Activated T-helper 17 cell treated with anti-CD3 and anti-CD28 coated beads, Interleukin-2, amount 50 U/mL, for 72 hours (primary cell): ENCODE measurements around the gene KLK2. TPM values are rescaled to one million over a fixed set of nuclear protein-coding genes. Genes with fewer than 3 reads are reported as not detected.

Source experiments
- ATAC-seq: fragments of 150-1000 bp; cut with Tn5 transposase; replicated peaks from 2 replicates; pipeline ENCODE4 v1.10.0; 2021; ENCODE audit warnings: mild to moderate bottlenecking, moderate library complexity
- H3K27ac Mint-ChIP-seq: one replicate; pipeline ENCODE4 v1.8.0; 2022; ENCODE audit warnings: mixed read lengths
- H3K27me3 Mint-ChIP-seq: one replicate; pipeline ENCODE4 v1.8.0; 2022; ENCODE audit warnings: mixed read lengths
- H3K36me3 Mint-ChIP-seq: one replicate; pipeline ENCODE4 v1.8.0; 2022; ENCODE audit warnings: low read depth, mild to moderate bottlenecking, mixed read lengths
- H3K4me1 Mint-ChIP-seq: one replicate; pipeline ENCODE4 v1.8.0; 2022; ENCODE audit warnings: mixed read lengths
- H3K4me3 Mint-ChIP-seq: one replicate; pipeline ENCODE4 v1.8.0; 2022; ENCODE audit warnings: mild to moderate bottlenecking, mixed read lengths
- H3K9me3 Mint-ChIP-seq: one replicate; pipeline ENCODE4 v1.8.0; 2022; ENCODE audit warnings: mixed read lengths
- total RNA-seq, 2 donors: library from RNA; stranded (reverse); gene quantifications; one replicate each; pipeline ENCODE4 v1.2.3, GENCODE V29; 2022

KLK2 gene
- total RNA-seq, 2 donors from 2014 or later, result 0.24 TPM; not detected in 1

- H3K27me3 Mint-ChIP-seq, result peaks cover 44% of the 10 kb centered on the region
- H3K4me1 Mint-ChIP-seq, result no peaks in the 10 kb centered on the region
- no peak for ATAC-seq
- H3K4me3 Mint-ChIP-seq, result no peak overlapping the region
- H3K9me3 Mint-ChIP-seq, result no peaks in the 10 kb centered on the region
- no peak overlapping the region for H3K27ac Mint-ChIP-seq
- no peaks in the 10 kb centered on the region for H3K36me3 Mint-ChIP-seq
These were observed 11.5 kb upstream of the KLK2 start for GRCh38 chr19:50861496-50862286.

GRCh38 chr19:50869479-50869878 is 3.8 kb upstream of the KLK2 start:
- H3K4me3 Mint-ChIP-seq, result no peak overlapping the region
- ATAC-seq, result no peak
- H3K4me1 Mint-ChIP-seq, result no peaks in the 10 kb centered on the region
- H3K27me3 Mint-ChIP-seq, result peaks cover 31% of the 10 kb centered on the region
- H3K36me3 Mint-ChIP-seq, result no peaks in the 10 kb centered on the region
- H3K27ac Mint-ChIP-seq, result no peak overlapping the region
- no peaks in the 10 kb centered on the region for H3K9me3 Mint-ChIP-seq

GRCh38 chr19:50870417-50871089 is 2.7 kb upstream of the KLK2 start:
- H3K4me3 Mint-ChIP-seq, result no peak overlapping the region
- H3K4me1 Mint-ChIP-seq, result no peaks in the 10 kb centered on the region
- no peaks in the 10 kb centered on the region for H3K9me3 Mint-ChIP-seq
- ATAC-seq, result peak; percentile 63
- H3K27me3 Mint-ChIP-seq, result peaks cover 28% of the 10 kb centered on the region
- no peaks in the 10 kb centered on the region for H3K36me3 Mint-ChIP-seq
- no peak overlapping the region for H3K27ac Mint-ChIP-seq

DNA sequence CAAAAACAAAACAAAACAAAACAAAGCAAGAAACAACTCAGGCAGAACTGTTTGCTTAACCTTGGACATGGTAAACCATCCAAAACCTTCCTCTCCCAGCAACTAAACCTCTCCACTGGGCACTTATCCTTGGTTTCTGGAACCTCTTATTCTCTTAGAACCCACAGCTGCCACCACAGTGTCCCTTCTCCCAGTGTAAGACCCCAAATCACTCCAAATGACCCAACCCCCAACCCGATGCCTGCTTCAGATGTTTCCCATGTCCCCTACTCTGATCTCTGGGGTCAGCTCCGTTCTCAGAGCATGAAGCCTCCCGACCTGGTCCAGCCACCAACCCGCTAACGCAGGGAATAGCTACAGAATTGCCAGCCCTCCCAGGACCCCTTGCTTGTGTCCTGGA is 972 bp downstream of the KLK2 start:
- ATAC-seq, result no peak
- Mint-ChIP-seq H3K9me3 (no peaks in the 10 kb centered on the region), H3K4me3 (no peak overlapping the region), H3K27ac (no peak overlapping the region), H3K27me3 (peaks cover 20% of the 10 kb centered on the region), H3K36me3 (no peaks in the 10 kb centered on the region), H3K4me1 (no peaks in the 10 kb centered on the region)

GRCh38 chr19:50875795-50876422 is 2.7 kb downstream of the KLK2 start:
- H3K27me3 Mint-ChIP-seq, result peaks cover 29% of the 10 kb centered on the region
- no peaks in the 10 kb centered on the region for H3K4me1 Mint-ChIP-seq
- H3K27ac Mint-ChIP-seq, result no peak overlapping the region
- no peak overlapping the region for H3K4me3 Mint-ChIP-seq
- no peak for ATAC-seq
- H3K9me3 Mint-ChIP-seq, result no peaks in the 10 kb centered on the region
- no peaks in the 10 kb centered on the region for H3K36me3 Mint-ChIP-seq

DNA sequence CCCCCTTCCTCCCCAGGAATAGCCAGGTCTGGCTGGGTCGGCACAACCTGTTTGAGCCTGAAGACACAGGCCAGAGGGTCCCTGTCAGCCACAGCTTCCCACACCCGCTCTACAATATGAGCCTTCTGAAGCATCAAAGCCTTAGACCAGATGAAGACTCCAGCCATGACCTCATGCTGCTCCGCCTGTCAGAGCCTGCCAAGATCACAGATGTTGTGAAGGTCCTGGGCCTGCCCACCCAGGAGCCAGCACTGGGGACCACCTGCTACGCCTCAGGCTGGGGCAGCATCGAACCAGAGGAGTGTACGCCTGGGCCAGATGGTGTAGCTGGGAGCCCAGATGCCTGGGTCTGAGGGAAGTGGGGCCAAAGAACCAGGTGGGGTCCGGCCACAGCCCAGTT is 3.2 kb downstream of the KLK2 start:
- Mint-ChIP-seq H3K4me1 (no peaks in the 10 kb centered on the region), H3K4me3 (no peak overlapping the region), H3K27ac (no peak overlapping the region), H3K27me3 (peaks cover 27% of the 10 kb centered on the region), H3K9me3 (no peaks in the 10 kb centered on the region), H3K36me3 (no peaks in the 10 kb centered on the region)
- no peak for ATAC-seq

DNA sequence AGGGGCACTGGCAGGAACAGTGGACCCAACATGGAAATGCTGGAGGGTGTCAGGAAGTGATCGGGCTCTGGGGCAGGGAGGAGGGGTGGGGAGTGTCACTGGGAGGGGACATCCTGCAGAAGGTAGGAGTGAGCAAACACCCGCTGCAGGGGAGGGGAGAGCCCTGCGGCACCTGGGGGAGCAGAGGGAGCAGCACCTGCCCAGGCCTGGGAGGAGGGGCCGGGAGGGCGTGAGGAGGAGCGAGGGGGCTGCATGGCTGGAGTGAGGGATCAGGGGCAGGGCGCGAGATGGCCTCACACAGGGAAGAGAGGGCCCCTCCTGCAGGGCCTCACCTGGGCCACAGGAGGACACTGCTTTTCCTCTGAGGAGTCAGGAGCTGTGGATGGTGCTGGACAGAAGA is 4.1 kb downstream of the KLK2 start:
- Mint-ChIP-seq H3K27ac (no peak overlapping the region), H3K27me3 (peaks cover 29% of the 10 kb centered on the region), H3K9me3 (no peaks in the 10 kb centered on the region), H3K4me1 (no peaks in the 10 kb centered on the region), H3K4me3 (no peak overlapping the region), H3K36me3 (no peaks in the 10 kb centered on the region)
- ATAC-seq, result no peak

DNA sequence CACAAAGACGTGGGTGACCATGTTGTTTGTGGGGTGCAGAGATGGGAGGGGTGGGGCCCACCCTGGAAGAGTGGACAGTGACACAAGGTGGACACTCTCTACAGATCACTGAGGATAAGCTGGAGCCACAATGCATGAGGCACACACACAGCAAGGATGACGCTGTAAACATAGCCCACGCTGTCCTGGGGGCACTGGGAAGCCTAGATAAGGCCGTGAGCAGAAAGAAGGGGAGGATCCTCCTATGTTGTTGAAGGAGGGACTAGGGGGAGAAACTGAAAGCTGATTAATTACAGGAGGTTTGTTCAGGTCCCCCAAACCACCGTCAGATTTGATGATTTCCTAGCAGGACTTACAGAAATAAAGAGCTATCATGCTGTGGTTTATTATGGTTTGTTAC is 5.6 kb downstream of the KLK2 start:
- no peaks in the 10 kb centered on the region for H3K9me3 Mint-ChIP-seq
- H3K4me1 Mint-ChIP-seq, result no peaks in the 10 kb centered on the region
- peaks cover 30% of the 10 kb centered on the region for H3K27me3 Mint-ChIP-seq
- no peaks in the 10 kb centered on the region for H3K36me3 Mint-ChIP-seq
- no peak for ATAC-seq
- no peak overlapping the region for H3K27ac Mint-ChIP-seq
- H3K4me3 Mint-ChIP-seq, result no peak overlapping the region

- Mint-ChIP-seq H3K27ac (no peak overlapping the region), H3K4me3 (no peak overlapping the region), H3K27me3 (peaks cover 34% of the 10 kb centered on the region), H3K36me3 (no peaks in the 10 kb centered on the region), H3K9me3 (no peaks in the 10 kb centered on the region), H3K4me1 (no peaks in the 10 kb centered on the region)
- ATAC-seq, result no peak
These were observed 7.0 kb downstream of the KLK2 start for GRCh38 chr19:50880241-50880640.

GRCh38 chr19:50882188-50882587 is 8.9 kb downstream of the KLK2 start:
- Mint-ChIP-seq H3K9me3 (no peaks in the 10 kb centered on the region), H3K27ac (no peak overlapping the region), H3K27me3 (peaks cover 49% of the 10 kb centered on the region), H3K4me1 (no peaks in the 10 kb centered on the region), H3K4me3 (no peak overlapping the region), H3K36me3 (no peaks in the 10 kb centered on the region)
- no peak for ATAC-seq

- Mint-ChIP-seq H3K4me1 (no peaks in the 10 kb centered on the region), H3K27ac (no peak overlapping the region), H3K9me3 (no peaks in the 10 kb centered on the region), H3K4me3 (no peak overlapping the region), H3K27me3 (peaks cover 52% of the 10 kb centered on the region), H3K36me3 (no peaks in the 10 kb centered on the region)
- ATAC-seq, result no peak
These were observed 16.4 kb downstream of the KLK2 start for GRCh38 chr19:50889638-50890037.

GRCh38 chr19:50890422-50891252 is 17.4 kb downstream of the KLK2 start:
- Mint-ChIP-seq H3K4me1 (no peaks in the 10 kb centered on the region), H3K9me3 (no peaks in the 10 kb centered on the region), H3K36me3 (no peaks in the 10 kb centered on the region), H3K27me3 (peaks cover 48% of the 10 kb centered on the region), H3K27ac (no peak overlapping the region), H3K4me3 (no peak overlapping the region)
- peak; percentile 53 for ATAC-seq

DNA sequence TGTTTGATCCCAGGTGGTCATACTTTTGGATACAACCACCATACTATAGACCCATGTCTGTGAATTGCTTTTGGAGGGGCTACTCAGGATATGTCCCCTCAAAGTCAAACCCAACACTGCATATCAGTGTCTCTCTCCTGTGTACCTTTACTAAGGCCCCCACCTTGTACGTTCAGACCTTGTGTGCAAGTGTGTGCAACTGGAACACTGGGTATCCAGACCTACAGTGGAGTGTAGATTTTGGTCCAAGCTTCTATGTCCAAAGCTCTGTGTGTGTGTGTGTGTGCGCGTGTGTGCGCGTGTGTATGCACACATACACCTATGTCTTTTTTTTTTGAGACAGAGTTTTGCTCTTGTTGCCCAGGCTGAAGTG is 18.0 kb downstream of the KLK2 start:
- Mint-ChIP-seq H3K4me3 (no peak overlapping the region), H3K27ac (no peak overlapping the region), H3K4me1 (no peaks in the 10 kb centered on the region), H3K27me3 (peaks cover 42% of the 10 kb centered on the region), H3K36me3 (no peaks in the 10 kb centered on the region), H3K9me3 (no peaks in the 10 kb centered on the region)
- no peak for ATAC-seq

- H3K36me3 Mint-ChIP-seq, result no peaks in the 10 kb centered on the region
- no peak overlapping the region for H3K27ac Mint-ChIP-seq
- no peak overlapping the region for H3K4me3 Mint-ChIP-seq
- H3K4me1 Mint-ChIP-seq, result no peaks in the 10 kb centered on the region
- H3K9me3 Mint-ChIP-seq, result no peaks in the 10 kb centered on the region
- H3K27me3 Mint-ChIP-seq, result peaks cover 38% of the 10 kb centered on the region
- no peak for ATAC-seq
These were observed 20.0 kb downstream of the KLK2 start for GRCh38 chr19:50893047-50893736.
